ENCODE data around the gene GRM8.

The GRM8 gene

GRCh38 chr7:127208351-127208750 lies 44.4 kb downstream of the GRM8 start:
- DNase-seq (ENCODE audit: extremely low read depth, low read depth) = no peak
- no peak for TF ChIP-seq CTCF (IDR thresholded peaks at IDR 0.05; ENCODE audit: low read depth, low read length)

- DNase-seq (ENCODE audit: extremely low read depth, low read depth) = no peak
- no peak for TF ChIP-seq CTCF (IDR thresholded peaks at IDR 0.05; ENCODE audit: low read depth, low read length)
Observed at GRCh38 chr7:127207806-127208205, 44.9 kb downstream of the GRM8 start.

GRCh38 chr7:127207230-127207629 lies 45.5 kb downstream of the GRM8 start:
- DNase-seq (ENCODE audit: extremely low read depth, low read depth) = no peak
- TF ChIP-seq CTCF (IDR thresholded peaks at IDR 0.05; ENCODE audit: low read depth, low read length) = no peak

GRCh38 chr7:127194571-127194970 lies 58.2 kb downstream of the GRM8 start:
- no peak for TF ChIP-seq CTCF (IDR thresholded peaks at IDR 0.05; ENCODE audit: low read depth, low read length)
- no peak for DNase-seq (ENCODE audit: extremely low read depth, low read depth)

GRCh38 chr7:127189886-127190285 lies 62.9 kb downstream of the GRM8 start:
- no peak for TF ChIP-seq CTCF (IDR thresholded peaks at IDR 0.05; ENCODE audit: low read depth, low read length)
- DNase-seq (ENCODE audit: extremely low read depth, low read depth) = no peak

GRCh38 chr7:127189074-127189473 lies 63.7 kb downstream of the GRM8 start:
- no peak for DNase-seq (ENCODE audit: extremely low read depth, low read depth)

GRCh38 chr7:127187740-127188139 lies 65.0 kb downstream of the GRM8 start:
- no peak for TF ChIP-seq CTCF (IDR thresholded peaks at IDR 0.05; ENCODE audit: low read depth, low read length)

More at GRCh38 chr7:127189074-127189473, 63.7 kb downstream of the GRM8 start:
- no peak for TF ChIP-seq CTCF (IDR thresholded peaks at IDR 0.05; ENCODE audit: low read depth, low read length)

More at GRCh38 chr7:127187740-127188139, 65.0 kb downstream of the GRM8 start:
- no peak for DNase-seq (ENCODE audit: extremely low read depth, low read depth)
